Measurements from ENCODE around the gene VSTM1. TPM values are rescaled to one million over a fixed set of nuclear protein-coding genes. Genes with fewer than 3 reads are reported as not detected.
"Not testable (repeated sequence)": the region's sequence is repeated elsewhere in the genome, so short reads cannot be mapped to it uniquely, and the experiment has no call there.

The VSTM1 gene
- total RNA-seq, 6 experiments from 2014 or later, result 0.37 TPM; not detected in 5

DNA sequence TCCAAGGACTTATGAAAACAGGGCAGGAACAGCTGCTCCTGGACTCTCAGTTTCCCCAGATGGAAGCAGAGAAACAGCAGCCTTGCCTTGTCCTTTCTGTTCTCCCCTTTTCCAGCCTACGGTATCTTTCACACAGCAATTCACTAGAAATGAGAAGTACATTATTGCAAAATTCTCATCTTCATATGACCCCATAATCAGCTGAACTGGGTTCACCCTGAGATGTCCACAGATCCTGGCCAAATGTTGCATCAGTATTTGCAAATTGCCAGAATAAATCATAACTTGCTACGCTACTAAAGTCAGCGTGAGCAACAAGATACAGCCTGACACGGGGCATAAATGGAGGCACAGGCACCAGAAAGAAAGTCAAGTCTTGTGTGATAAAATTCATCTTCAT, 16.1 kb downstream of the VSTM1 start:
- Histone ChIP-seq H3K9me3 (no peaks in the 10 kb centered on the region), H3K4me3 (no peak overlapping the region), H3K4me1 (no peaks in the 10 kb centered on the region), H3K27me3 (no peaks in the 10 kb centered on the region), H3K27ac (no peak overlapping the region), H3K36me3 (no peaks in the 10 kb centered on the region)
- intact Hi-C loops (cut with DNase I), result no loop called here
- 49% methylated on average over 4 of the region's 4 CpGs for WGBS (ENCODE audit: insufficient coverage, low coverage, low lambda C conversion rate, missing lambda C conversion rate)
- TF ChIP-seq POLR2A (IDR thresholded peaks at IDR 0.05), result no peak
- TF ChIP-seq, protein P1, sequence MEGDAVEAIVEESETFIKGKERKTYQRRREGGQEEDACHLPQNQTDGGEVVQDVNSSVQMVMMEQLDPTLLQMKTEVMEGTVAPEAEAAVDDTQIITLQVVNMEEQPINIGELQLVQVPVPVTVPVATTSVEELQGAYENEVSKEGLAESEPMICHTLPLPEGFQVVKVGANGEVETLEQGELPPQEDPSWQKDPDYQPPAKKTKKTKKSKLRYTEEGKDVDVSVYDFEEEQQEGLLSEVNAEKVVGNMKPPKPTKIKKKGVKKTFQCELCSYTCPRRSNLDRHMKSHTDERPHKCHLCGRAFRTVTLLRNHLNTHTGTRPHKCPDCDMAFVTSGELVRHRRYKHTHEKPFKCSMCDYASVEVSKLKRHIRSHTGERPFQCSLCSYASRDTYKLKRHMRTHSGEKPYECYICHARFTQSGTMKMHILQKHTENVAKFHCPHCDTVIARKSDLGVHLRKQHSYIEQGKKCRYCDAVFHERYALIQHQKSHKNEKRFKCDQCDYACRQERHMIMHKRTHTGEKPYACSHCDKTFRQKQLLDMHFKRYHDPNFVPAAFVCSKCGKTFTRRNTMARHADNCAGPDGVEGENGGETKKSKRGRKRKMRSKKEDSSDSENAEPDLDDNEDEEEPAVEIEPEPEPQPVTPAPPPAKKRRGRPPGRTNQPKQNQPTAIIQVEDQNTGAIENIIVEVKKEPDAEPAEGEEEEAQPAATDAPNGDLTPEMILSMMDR (IDR thresholded peaks at IDR 0.05), result no peak
- DNase-seq (no peak), ATAC-seq (peak in 2 of 4 donors; percentile 42)

DNA sequence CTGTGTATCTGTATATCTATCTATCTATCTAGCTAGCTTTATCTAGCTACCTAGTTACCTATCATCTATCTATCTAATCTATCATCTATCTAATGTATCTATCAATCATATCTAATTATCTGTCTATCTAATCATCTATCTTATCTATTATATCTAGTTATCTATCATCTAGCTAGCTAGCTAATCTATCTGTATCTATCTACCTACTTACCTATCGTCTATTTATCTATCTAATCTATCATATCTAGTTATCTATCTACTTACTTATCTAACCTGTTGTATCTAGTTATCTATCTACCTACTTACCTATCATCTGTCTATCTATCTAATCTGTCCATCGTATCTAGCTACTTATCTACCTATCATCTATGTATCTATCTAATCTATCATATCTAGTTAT, 17.9 kb downstream of the VSTM1 start:
- WGBS (ENCODE audit: insufficient coverage, low coverage, low lambda C conversion rate, missing lambda C conversion rate), result 55% methylated on average over 2 of the region's 2 CpGs
- Histone ChIP-seq H3K27ac (no peak overlapping the region), H3K4me3 (no peak overlapping the region), H3K9me3 (no peaks in the 10 kb centered on the region), H3K27me3 (no peaks in the 10 kb centered on the region), H3K36me3 (no peaks in the 10 kb centered on the region), H3K4me1 (no peaks in the 10 kb centered on the region)
- ATAC-seq (no peak), DNase-seq (no peak)
- intact Hi-C loops (cut with DNase I), result no loop called here
- TF ChIP-seq, protein P1 (IDR thresholded peaks at IDR 0.05), result no peak
- TF ChIP-seq POLR2A (IDR thresholded peaks at IDR 0.05), result no peak

DNA sequence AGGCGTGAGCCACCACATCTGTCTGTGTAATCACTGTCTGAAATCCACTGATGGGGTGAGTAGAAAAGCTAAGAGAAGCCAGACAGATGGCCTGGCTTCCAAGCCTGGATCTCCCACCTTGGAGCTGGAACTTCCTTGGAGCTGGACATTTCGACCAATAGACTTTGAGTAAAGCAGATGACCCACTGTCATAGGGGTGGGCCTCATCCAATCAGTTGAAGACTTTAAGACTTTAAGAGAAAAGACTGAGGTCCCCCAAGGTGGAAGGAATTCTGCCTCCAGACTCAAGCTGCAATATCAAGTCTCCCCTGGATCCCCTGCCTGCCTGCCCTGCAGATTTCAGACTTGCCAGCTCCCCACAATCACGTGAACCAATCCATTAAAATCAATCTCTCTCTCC, 20.7 kb downstream of the VSTM1 start:
- H3K27ac ChIP-seq, result no peak overlapping the region
- H3K9me3 ChIP-seq, result no peaks in the 10 kb centered on the region
- H3K27me3 ChIP-seq, result no peaks in the 10 kb centered on the region
- 58% methylated on average over 3 of the region's 3 CpGs for WGBS (ENCODE audit: insufficient coverage, low coverage, low lambda C conversion rate, missing lambda C conversion rate)
- intact Hi-C loops (cut with DNase I), result no loop called here
- no peaks in the 10 kb centered on the region for H3K36me3 ChIP-seq
- no peak overlapping the region for H3K4me3 ChIP-seq
- ATAC-seq (no peak), DNase-seq (no peak)
- no peak for TF ChIP-seq POLR2A (IDR thresholded peaks at IDR 0.05)
- TF ChIP-seq, protein P1 (IDR thresholded peaks at IDR 0.05), result no peak
- no peaks in the 10 kb centered on the region for H3K4me1 ChIP-seq

DNA sequence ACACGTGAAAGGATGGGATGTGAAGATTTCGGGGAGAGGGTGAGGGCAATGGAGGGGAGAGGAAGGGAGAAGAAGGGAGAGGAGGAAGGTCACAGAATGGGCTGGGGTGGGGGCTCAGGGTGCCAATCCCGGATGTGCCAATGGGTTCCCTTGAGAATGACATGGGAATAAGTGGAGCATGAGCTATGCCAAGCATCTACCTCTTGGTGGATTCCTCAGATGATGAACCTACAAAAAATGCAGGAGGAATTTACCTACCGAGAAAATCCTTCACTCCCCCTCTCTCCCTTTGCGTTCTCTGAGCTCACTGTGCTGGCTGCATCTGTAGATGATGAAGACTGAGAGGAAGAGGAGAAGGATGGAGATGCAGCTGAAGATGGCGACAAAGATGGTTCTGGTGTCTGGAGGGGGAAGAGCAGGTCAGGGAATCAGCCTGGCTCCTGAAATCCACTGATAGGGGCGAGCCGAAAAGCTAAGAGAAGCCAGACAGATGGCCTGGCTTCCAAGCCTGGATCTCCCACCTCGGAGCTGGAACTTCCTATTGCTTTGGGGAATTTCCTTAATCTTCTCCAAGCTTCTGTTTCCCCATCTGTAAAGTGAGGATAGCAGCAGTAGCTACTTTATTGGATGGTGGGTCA, 21.6 kb downstream of the VSTM1 start:
- H3K9me3 ChIP-seq, result no peaks in the 10 kb centered on the region
- 39% methylated on average over 9 of the region's 9 CpGs for WGBS (ENCODE audit: insufficient coverage, low coverage, low lambda C conversion rate, missing lambda C conversion rate)
- no peaks in the 10 kb centered on the region for H3K36me3 ChIP-seq
- DNase-seq (no peak), ATAC-seq (no peak)
- TF ChIP-seq POLR2A (IDR thresholded peaks at IDR 0.05), result no peak
- TF ChIP-seq, protein P1 (IDR thresholded peaks at IDR 0.05), result no peak
- no peak overlapping the region for H3K27ac ChIP-seq
- intact Hi-C loops (cut with DNase I), result no loop called here
- no peak overlapping the region for H3K4me3 ChIP-seq
- H3K4me1 ChIP-seq, result no peaks in the 10 kb centered on the region
- H3K27me3 ChIP-seq, result no peaks in the 10 kb centered on the region

DNA sequence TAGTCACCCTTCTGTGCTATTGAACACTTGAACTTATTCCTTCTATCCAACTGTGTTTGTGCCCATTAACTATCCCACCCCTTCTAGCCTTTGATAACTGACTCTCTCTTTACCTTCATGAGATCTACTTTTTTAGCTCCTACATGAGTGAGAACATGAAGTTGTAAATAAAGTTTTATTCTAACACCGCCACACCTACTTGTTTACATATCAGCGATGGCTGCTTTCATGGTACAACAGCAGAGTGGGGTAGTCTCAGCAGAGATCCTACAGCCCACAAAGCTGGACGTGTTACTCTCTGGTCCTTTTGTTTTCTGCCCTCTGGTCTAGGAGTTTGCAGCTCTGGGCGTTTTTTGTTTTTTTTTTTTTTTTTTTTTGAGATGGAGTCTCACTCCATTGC, 23.7 kb downstream of the VSTM1 start:
- Histone ChIP-seq H3K27me3 (no peaks in the 10 kb centered on the region), H3K4me1 (no peaks in the 10 kb centered on the region), H3K4me3 (no peak overlapping the region), H3K36me3 (no peaks in the 10 kb centered on the region), H3K27ac (no peak overlapping the region), H3K9me3 (no peaks in the 10 kb centered on the region)
- no peak for ATAC-seq
- intact Hi-C loops (cut with DNase I), result no loop called here
- whole genome bisulfite sequencing (ENCODE audit: insufficient coverage, low coverage, low lambda C conversion rate, missing lambda C conversion rate), result 49% methylated on average over 4 of the region's 4 CpGs
- DNase-seq, result no peak
- no peak for TF ChIP-seq POLR2A (IDR thresholded peaks at IDR 0.05)
- TF ChIP-seq, protein P1 (IDR thresholded peaks at IDR 0.05), result no peak

DNA sequence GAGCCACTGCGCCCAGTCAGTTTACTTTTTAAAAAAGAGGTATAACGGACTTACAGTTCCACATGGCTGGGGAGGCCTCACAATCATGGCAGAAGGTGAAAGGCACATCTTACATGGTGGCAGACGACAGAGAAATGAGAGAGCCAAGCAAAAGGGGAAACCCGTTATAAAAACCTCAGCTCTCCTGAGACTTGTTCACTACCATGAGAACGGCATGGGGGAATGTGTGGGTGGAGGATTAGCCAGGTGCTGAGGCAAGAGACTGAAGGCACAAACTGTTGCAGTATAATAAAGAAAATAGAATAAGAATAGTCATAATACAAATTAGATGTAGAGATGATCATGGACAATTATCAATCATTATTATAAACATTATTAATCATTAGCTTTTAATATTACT, 27.2 kb downstream of the VSTM1 start:
- DNase-seq; ATAC-seq; H3K36me3 ChIP-seq; H3K4me1 ChIP-seq; H3K4me3 ChIP-seq; H3K9me3 ChIP-seq; H3K27ac ChIP-seq; intact Hi-C loops (cut with DNase I); H3K27me3 ChIP-seq: not testable (repeated sequence)
- WGBS (ENCODE audit: insufficient coverage, low coverage, low lambda C conversion rate, missing lambda C conversion rate), result 57% methylated on average over 5 of the region's 5 CpGs
